Measurements from ENCODE around the gene DOCK1.

Gene DOCK1

GRCh38 chr10:127449490-127449889 is 544.3 kb downstream of the DOCK1 start:
- no peak for DNase-seq

- no peak for DNase-seq
These were observed 545.4 kb downstream of the DOCK1 start for GRCh38 chr10:127450644-127451043.

DNA sequence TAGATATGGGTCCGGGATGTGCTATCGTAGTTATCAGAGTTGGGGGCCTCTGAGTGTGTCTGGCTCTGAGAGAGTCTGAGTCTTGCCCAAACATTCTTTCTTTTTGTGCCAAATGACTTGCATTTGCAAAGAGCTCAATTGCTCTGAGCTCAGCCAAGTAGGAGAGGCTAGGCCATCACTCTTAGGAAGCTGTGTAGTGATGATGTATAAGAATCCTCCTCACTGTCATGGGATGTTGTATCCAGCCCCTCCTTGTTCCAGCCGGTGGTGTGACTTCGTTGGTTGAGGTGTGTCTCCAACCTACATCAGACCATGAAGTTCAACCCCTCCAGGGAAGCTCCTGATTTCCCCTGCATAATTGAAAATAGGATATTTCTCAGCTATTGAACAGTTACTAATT is 546.4 kb downstream of the DOCK1 start:
- no peak for DNase-seq

- DNase-seq = no peak
These were observed 547.3 kb downstream of the DOCK1 start for GRCh38 chr10:127452568-127452967.

DNA sequence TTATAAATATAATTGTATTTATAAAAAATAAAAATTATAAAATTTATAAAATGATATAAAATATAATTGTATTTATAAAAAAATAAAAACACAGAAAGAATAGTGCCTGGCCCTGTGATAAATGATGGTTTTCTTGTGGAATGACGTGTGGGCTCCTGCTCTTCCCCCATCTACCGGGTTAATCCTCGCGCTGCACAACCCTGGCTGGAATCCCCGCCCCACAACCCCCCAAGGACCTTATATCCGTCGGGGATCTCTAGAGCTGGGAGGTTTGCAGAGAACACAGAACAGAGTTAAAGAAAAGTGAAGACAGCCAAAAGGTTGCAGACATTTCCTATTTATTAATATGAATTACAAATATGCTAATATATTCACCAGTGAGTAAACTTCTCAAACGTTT is 548.5 kb downstream of the DOCK1 start:
- no peak for DNase-seq

GRCh38 chr10:127456122-127456521 is 550.9 kb downstream of the DOCK1 start:
- no peak for DNase-seq

DNA sequence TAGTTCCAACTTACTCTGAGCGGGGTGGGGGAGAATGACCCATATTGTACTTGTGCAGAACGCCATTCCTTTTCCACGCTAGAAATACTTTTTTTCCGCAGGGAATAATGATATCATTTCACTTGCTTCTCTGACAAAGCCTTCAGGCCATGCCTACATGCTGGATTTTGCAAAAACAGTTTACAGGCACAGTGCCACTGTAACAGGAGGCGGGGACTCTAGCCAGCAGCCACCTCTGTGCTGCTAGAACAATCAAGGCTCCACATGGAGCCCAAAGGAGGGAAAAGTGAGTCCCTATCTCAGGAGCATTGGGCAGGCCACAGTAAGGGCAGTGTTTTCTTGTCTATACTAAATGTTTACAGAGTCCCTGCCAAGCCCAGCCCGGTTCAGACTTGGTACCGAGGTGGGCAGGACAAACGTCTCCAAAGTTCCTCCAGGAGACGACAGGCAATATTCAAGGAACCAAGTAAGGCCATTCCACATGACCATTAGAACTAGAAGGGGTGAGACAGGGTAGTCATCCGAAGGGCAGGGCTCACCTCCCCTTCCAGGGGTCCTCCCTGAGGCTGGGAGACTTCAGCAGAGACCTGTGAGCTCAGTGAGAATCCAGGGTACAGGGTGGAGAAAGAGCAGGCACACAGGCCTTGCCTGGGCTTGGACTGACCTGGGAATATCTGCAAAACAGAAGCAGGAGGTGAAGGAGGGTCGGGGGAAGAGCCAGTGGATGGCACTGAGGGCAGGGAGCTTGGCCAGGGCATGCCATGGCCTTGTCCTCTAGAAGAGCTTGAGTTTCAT is 553.0 kb downstream of the DOCK1 start:
- no peak for DNase-seq

- no peak for DNase-seq
These were observed 553.6 kb downstream of the DOCK1 start for GRCh38 chr10:127458829-127459228.

DNA sequence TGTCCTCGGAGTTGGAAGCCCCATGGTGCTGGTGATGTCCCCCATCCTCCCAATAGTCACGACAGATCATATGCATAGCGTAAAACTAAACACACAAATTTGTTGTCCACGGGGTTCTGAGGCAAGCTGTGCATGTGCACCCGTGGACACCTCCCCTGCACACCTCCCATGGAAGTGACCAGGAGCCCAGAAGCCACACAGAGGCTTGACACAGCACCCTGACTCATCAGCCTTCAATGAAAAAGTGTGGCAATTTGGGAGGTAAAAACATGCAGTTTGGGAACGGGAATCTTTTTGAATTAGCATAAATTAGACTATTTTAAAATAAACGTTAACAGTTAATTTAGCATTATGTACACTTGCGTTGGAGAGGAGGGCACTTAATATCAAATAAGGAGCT is 554.7 kb downstream of the DOCK1 start:
- no peak for DNase-seq

DNA sequence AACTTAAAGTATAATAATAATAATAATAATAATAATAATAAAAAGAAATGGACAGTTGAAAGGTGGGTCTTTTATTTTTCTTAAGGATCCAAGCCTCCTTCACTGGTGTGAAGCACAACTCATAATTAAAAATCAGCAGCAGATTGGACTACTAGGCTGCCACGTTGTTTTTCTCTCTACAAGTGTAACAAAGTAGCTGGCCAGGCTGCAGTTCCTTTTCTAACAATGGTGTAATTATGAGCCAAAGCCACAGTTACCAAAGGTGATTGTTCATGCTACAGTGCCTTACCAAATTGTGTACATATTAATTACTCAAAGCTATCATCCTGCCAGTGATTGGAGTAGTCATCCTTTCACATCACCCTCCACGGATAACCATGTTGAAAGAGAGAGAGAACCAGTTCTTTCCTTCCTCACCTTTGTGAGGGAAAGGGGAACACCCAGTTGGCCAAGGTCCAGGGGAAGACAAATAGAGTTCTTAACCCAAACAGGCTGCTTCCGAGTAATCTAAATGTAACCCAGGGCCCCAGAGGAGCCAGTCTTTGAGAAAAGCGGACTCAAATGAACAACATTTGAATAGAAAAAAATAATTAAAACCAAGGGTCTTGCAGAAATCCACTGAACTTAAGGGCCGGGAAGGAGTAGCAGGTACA is 557.5 kb downstream of the DOCK1 start:
- no peak for DNase-seq

DNA sequence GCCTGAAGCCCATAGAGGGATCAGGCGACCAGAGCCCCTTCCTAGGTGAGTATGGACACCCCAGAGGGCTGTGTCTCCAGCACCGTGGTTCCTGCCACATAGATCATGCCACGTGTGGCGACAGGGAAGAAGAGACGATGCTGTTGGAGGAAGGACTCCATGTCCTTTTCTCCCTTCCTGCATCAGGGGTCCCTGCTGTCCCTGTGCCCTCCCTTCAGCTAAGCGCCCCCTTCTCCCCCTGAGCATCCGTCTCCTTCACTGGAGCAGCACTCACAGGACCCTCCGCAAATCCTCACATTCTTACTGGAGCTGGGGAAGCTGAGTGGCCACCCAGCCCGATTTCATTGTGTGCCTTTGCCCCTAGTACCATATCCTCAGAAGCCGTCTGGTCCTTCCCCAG is 558.3 kb downstream of the DOCK1 start:
- no peak for DNase-seq

- DNase-seq = no peak
These were observed 559.3 kb downstream of the DOCK1 start for GRCh38 chr10:127464561-127464960.

GRCh38 chr10:127467811-127468210 is 562.6 kb downstream of the DOCK1 start:
- no peak for DNase-seq

DNA sequence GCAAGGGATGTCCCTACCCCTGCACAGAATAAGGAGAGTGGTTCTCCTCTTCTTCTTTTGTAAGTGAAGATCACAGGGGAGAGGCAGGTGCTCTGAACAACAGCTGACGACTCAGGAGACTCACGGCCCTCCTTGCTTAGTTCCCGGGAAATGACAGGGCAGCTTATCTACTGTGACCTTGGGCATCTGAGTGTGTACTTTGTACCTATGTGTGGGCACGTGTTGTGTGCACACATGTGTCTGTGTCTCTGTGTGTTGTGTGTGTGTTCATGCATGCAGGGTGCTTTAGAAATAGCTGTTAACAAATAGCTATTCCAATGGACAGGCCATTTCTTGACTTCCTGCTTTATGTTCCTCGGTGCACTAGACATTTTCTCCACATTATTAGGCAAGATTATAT is 563.4 kb downstream of the DOCK1 start:
- no peak for DNase-seq

DNA sequence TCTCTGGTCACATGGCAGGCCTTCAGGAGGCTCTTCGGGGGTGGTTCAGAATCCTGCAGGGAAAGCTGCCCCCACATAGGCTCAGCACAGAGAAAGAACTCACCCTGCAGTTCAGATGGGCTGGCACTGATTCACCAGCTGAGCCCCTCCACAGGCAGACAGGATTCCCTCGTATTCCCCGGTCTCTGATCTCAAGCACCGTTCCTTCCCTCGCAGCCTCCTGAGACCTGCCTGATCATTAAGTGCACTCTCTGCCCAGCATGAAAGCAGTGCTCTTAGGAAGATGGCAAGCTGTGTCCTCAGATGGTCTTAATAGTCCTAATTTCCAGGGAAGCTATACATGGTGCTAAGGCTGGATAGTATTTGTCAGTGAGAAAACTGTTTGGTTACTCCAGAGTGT is 565.7 kb downstream of the DOCK1 start:
- DNase-seq = no peak

GRCh38 chr10:127472976-127473375 is 567.7 kb downstream of the DOCK1 start:
- no peak for DNase-seq

- no peak for DNase-seq
These were observed 569.3 kb downstream of the DOCK1 start for GRCh38 chr10:127474501-127474900.

GRCh38 chr10:127485153-127485857 is 580.1 kb downstream of the DOCK1 start:
- DNase-seq = no peak

- no peak for DNase-seq
These were observed 581.1 kb downstream of the DOCK1 start for GRCh38 chr10:127486355-127486754.

DNA sequence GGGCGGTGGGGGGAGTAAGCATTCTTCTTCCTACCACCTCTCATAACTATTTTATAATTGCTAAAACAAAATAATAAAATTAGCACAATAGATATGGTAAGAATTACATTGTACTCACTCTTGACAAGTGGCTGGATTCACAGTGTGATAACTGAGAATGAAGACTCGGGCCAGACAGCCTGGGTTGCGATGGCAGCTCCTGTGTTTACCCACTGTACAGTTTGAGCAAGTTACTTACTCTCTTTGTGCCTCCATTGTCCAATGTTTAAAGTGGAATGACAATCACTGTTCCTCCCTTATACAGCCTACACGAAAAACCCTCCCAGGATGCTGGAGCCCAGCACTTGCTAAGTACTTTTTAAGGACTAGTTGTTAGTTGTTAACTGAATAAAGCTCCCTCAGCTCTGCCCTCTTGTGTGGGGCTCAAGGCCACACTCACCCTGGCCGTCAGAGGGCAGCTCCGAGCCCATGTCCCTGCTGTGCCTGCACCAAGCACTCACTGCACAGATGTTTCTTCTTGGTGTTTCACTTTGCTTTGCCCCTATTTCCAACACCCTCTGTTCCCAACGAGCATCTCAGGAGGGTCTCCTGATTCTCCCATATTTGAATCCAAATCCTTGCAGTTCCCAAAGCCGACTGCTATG is 587.5 kb downstream of the DOCK1 start:
- no peak for DNase-seq

DNA sequence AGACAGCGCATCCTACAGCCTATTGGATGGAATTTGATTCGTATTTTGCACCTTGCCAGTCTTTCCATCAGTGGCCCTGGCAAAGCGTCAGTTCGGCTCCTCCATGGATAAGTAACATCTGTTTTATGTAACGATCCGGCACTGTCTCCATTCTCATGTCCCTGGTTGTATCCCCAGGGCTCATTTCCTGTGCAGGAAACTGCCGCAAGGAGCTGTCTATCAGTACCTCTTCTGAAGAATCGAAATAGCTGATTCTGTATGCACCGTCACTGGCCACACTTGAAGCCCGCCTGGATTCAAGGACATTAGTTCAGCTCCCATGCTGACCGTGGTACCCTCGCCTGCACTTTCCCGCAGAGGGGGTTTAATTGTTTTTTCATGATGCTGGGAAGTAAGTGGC is 590.8 kb downstream of the DOCK1 start:
- DNase-seq = no peak

- no peak for DNase-seq
These were observed 592.5 kb downstream of the DOCK1 start for GRCh38 chr10:127497685-127498084.

- DNase-seq = no peak
These were observed 592.9 kb downstream of the DOCK1 start for GRCh38 chr10:127498087-127498486.

DNA sequence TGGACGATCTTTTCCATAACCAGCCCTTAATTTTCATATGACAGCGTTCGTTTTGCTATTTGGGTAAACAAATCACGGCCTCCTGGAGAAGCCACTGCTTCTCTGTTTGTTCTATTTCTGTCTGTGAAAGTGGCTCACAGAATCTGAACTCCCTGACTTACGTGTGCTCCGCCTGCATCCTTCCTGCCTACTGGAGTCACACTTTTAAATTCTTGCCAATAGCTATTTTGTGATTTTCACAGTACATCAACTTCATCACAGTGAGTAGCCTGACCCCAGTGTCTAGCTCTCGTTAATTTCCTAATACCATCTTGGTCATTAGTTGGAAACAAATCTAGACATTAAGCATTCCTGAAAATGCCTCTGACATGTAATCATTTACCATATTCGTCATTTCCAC is 594.9 kb downstream of the DOCK1 start:
- DNase-seq = no peak

Data from CD4-positive, alpha-beta T cell treated with Interleukin-4 for 1 hour (primary cell).